ENCODE results near the gene DDT.
"Not testable (repeated sequence)": the region's sequence is repeated elsewhere in the genome, so short reads cannot be mapped to it uniquely, and the experiment has no call there.

- not testable (repeated sequence) for TF ChIP-seq CTCF (IDR thresholded peaks at IDR 0.05; ENCODE audit: low read depth, low read length, poor library complexity, severe bottlenecking); EZH2phosphoT487 (IDR thresholded peaks at IDR 0.05; ENCODE audit: borderline replicate concordance, low read length)
Measured at GRCh38 chr22:23989583-23990244, 15.5 kb upstream of the DDT start.
